DMS114 treated with DMSO at 0.1 percent for 48 hours (cell line): ENCODE measurements around the gene FUBP3.

Experiments
- DNase-seq: peaks from one replicate; lab custom pipeline; 2025; ENCODE audit not compliant: unreplicated experiment; lab: John Stamatoyannopoulos, UW

FUBP3 gene

GRCh38 chr9:130633336-130634190, 54.2 kb downstream of the FUBP3 start:
- DNase-seq = no peak

GRCh38 chr9:130634191-130634768, 54.9 kb downstream of the FUBP3 start:
- no peak for DNase-seq

GRCh38 chr9:130634801-130635200, 55.4 kb downstream of the FUBP3 start:
- DNase-seq = no peak

GRCh38 chr9:130635306-130635705, 55.9 kb downstream of the FUBP3 start:
- no peak for DNase-seq

- no peak for DNase-seq
Observed at GRCh38 chr9:130635721-130636647, 56.6 kb downstream of the FUBP3 start.

- no peak for DNase-seq
Observed at GRCh38 chr9:130636648-130637020, 57.3 kb downstream of the FUBP3 start.

- no peak for DNase-seq
Observed at GRCh38 chr9:130638284-130639123, 59.1 kb downstream of the FUBP3 start.

- DNase-seq = no peak
Observed at GRCh38 chr9:130639124-130639765, 59.9 kb downstream of the FUBP3 start.

- no peak for DNase-seq
Observed at GRCh38 chr9:130639866-130640555, 60.6 kb downstream of the FUBP3 start.

- DNase-seq = no peak
Observed at GRCh38 chr9:130640681-130641080, 61.3 kb downstream of the FUBP3 start.

- DNase-seq = no peak
Observed at GRCh38 chr9:130642926-130643325, 63.5 kb downstream of the FUBP3 start.

GRCh38 chr9:130651221-130651620, 71.8 kb downstream of the FUBP3 start:
- DNase-seq = no peak

- DNase-seq = no peak
Observed at GRCh38 chr9:130651752-130652151, 72.4 kb downstream of the FUBP3 start.

- DNase-seq = no peak
Observed at GRCh38 chr9:130654879-130655278, 75.5 kb downstream of the FUBP3 start.

GRCh38 chr9:130658893-130659698, 79.7 kb downstream of the FUBP3 start:
- DNase-seq = no peak

GRCh38 chr9:130659699-130660248, 80.4 kb downstream of the FUBP3 start:
- DNase-seq = no peak

GRCh38 chr9:130660326-130660682, 80.9 kb downstream of the FUBP3 start:
- DNase-seq = no peak

GRCh38 chr9:130660683-130661450, 81.5 kb downstream of the FUBP3 start:
- DNase-seq = no peak
